Liver (tissue), 3 donors: ENCODE measurements around the gene DIAPH2.

Experiments used
- NR2F2 ChIP-seq: IDR thresholded peaks from 2 replicates; pipeline ENCODE4 v1.6.1; 2016; ENCODE audit warnings: antibody characterized with exemption
- RXRA ChIP-seq, 2 donors: IDR thresholded peaks; 2 replicates each; pipeline ENCODE4 v1.6.1; 2017 to 2018; ENCODE audit warnings: antibody characterized with exemption in 2 of 2, mild to moderate bottlenecking in 1 of 2
- TF ChIP-seq, protein P1 (sequence below): fragments of 150-350 bp; IDR thresholded peaks from 2 replicates; pipeline ENCODE4 v1.5.1; 2017; ENCODE audit warnings: improper control_type of control experiment, low read depth, low read length; ENCODE audit not compliant: missing input control
- TF ChIP-seq, protein P2 (sequence below): IDR thresholded peaks from 2 replicates; pipeline ENCODE4 v1.6.1; 2016; ENCODE audit warnings: antibody characterized with exemption
- donor health status: healthy.
- donor health status: healthy.

DNA sequence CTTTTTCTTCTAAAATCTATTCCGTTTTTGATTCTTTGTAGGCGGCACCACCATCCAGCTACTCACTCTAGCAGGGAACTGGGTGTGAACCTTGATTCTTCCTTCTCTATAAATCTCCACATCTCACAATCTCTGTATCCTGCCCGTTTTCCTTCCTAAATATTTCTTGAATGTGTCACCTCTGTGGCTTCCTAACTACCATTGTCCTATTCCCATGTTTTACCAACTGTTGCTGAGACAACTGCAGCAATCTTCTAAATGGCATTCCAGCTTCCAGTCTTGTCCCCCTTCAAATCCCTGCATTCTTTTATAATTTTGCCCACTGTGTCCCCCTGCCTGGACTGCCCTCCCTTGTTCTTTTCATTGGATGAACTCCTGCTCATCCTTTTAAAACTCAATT, 840.4 kb downstream of the DIAPH2 start:
- TF ChIP-seq, protein P1, sequence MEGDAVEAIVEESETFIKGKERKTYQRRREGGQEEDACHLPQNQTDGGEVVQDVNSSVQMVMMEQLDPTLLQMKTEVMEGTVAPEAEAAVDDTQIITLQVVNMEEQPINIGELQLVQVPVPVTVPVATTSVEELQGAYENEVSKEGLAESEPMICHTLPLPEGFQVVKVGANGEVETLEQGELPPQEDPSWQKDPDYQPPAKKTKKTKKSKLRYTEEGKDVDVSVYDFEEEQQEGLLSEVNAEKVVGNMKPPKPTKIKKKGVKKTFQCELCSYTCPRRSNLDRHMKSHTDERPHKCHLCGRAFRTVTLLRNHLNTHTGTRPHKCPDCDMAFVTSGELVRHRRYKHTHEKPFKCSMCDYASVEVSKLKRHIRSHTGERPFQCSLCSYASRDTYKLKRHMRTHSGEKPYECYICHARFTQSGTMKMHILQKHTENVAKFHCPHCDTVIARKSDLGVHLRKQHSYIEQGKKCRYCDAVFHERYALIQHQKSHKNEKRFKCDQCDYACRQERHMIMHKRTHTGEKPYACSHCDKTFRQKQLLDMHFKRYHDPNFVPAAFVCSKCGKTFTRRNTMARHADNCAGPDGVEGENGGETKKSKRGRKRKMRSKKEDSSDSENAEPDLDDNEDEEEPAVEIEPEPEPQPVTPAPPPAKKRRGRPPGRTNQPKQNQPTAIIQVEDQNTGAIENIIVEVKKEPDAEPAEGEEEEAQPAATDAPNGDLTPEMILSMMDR, result no peak
- TF ChIP-seq RXRA (IDR thresholded peaks at IDR 0.05) (no peak), NR2F2 (no peak)
- TF ChIP-seq, protein P2, sequence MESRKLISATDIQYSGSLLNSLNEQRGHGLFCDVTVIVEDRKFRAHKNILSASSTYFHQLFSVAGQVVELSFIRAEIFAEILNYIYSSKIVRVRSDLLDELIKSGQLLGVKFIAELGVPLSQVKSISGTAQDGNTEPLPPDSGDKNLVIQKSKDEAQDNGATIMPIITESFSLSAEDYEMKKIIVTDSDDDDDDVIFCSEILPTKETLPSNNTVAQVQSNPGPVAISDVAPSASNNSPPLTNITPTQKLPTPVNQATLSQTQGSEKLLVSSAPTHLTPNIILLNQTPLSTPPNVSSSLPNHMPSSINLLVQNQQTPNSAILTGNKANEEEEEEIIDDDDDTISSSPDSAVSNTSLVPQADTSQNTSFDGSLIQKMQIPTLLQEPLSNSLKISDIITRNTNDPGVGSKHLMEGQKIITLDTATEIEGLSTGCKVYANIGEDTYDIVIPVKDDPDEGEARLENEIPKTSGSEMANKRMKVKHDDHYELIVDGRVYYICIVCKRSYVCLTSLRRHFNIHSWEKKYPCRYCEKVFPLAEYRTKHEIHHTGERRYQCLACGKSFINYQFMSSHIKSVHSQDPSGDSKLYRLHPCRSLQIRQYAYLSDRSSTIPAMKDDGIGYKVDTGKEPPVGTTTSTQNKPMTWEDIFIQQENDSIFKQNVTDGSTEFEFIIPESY, result no peak
